ENCODE results near the gene CHST11.

Gene CHST11

GRCh38 chr12:104725610-104726009, 268.9 kb downstream of the CHST11 start (continued):
- TF ChIP-seq KLF17 (tag by site-specific recombination; IDR thresholded peaks at IDR 0.05): no peak
- TF ChIP-seq ZBTB44 (tag by site-specific recombination; IDR thresholded peaks at IDR 0.05): no peak

GRCh38 chr12:104727726-104728465, 271.1 kb downstream of the CHST11 start:
- POLR2A ChIA-PET: interaction anchor here (0.7 kb wide), 1 partner anchor 270 kb away, joined by 4 read pairs; no protein-coding TSS in a partner anchor
- Histone ChIP-seq H3K36me3 (ENCODE audit: control insufficient read depth in 2 of 2, insufficient read depth in 1 of 2, low read length in 2 of 2) (no peaks in the 10 kb centered on the region), H3K4me1 (ENCODE audit: control insufficient read depth, insufficient read depth, low read length) (peaks cover 6% of the 10 kb centered on the region), H3K27ac (ENCODE audit: extremely low read depth, low read depth, low read length) (no peak overlapping the region), H3K4me3 (ENCODE audit: low read depth, low read length) (no peak overlapping the region), H3K9me3 (ENCODE audit: control insufficient read depth, insufficient read depth, low read depth, low read length) (no peaks in the 10 kb centered on the region)
- CTCF ChIA-PET: interaction anchor here (0.7 kb wide), 1 partner anchor 110 kb away, joined by 6 read pairs; no protein-coding TSS in a partner anchor
- peak; percentile 83 for TF ChIP-seq SCRT2 (tag by site-specific recombination; IDR thresholded peaks at IDR 0.05)
- TF ChIP-seq AEBP2 (tag by site-specific recombination; IDR thresholded peaks at IDR 0.05; ENCODE audit: borderline replicate concordance): no peak

GRCh38 chr12:104729091-104729490, 272.3 kb downstream of the CHST11 start:
- TF ChIP-seq ZNF629 (tag by site-specific recombination; IDR thresholded peaks at IDR 0.05) (no peak), ZBTB20 (tag by site-specific recombination; IDR thresholded peaks at IDR 0.05) (peak; percentile 49; the same call in 1 of the 2 replicates)
- Histone ChIP-seq H3K4me1 (ENCODE audit: control insufficient read depth, insufficient read depth, low read length) (no peaks in the 10 kb centered on the region), H3K36me3 (ENCODE audit: control insufficient read depth in 2 of 2, insufficient read depth in 1 of 2, low read length in 2 of 2) (no peaks in the 10 kb centered on the region), H3K9me3 (ENCODE audit: control insufficient read depth, insufficient read depth, low read depth, low read length) (no peaks in the 10 kb centered on the region), H3K4me3 (ENCODE audit: low read depth, low read length) (no peak overlapping the region), H3K27ac (ENCODE audit: extremely low read depth, low read depth, low read length) (no peak overlapping the region)
- CTCF ChIA-PET: no interaction called here
- POLR2A ChIA-PET: no interaction called here

- ChIA-PET CTCF (no interaction called here), POLR2A (no interaction called here)
- H3K9me3 ChIP-seq (ENCODE audit: control insufficient read depth, insufficient read depth, low read depth, low read length): no peaks in the 10 kb centered on the region
- H3K27ac ChIP-seq (ENCODE audit: extremely low read depth, low read depth, low read length): no peak overlapping the region
- H3K36me3 ChIP-seq (ENCODE audit: control insufficient read depth in 2 of 2, insufficient read depth in 1 of 2, low read length in 2 of 2): no peaks in the 10 kb centered on the region
- H3K4me3 ChIP-seq (ENCODE audit: low read depth, low read length): no peak overlapping the region
- TF ChIP-seq ZNF280C (tag by site-specific recombination; IDR thresholded peaks at IDR 0.05) (no peak), ZNF768 (tag by site-specific recombination; IDR thresholded peaks at IDR 0.05) (peak; percentile 73; the same call in 1 of the 2 replicates), ZBTB20 (tag by site-specific recombination; IDR thresholded peaks at IDR 0.05) (peak; percentile 4; the same call in 1 of the 2 replicates)
- no peaks in the 10 kb centered on the region for H3K4me1 ChIP-seq (ENCODE audit: control insufficient read depth, insufficient read depth, low read length)
Measured at GRCh38 chr12:104729610-104730446, 273.1 kb downstream of the CHST11 start.

Data from HEK293 (cell line).